ENCODE results near the gene MMP8. TPM values are rescaled to one million over a fixed set of nuclear protein-coding genes. Genes with fewer than 3 reads are reported as not detected.

The MMP8 gene
- total RNA-seq, 2 donors from 2014 or later, result 0.67 to 1.2 TPM

DNA sequence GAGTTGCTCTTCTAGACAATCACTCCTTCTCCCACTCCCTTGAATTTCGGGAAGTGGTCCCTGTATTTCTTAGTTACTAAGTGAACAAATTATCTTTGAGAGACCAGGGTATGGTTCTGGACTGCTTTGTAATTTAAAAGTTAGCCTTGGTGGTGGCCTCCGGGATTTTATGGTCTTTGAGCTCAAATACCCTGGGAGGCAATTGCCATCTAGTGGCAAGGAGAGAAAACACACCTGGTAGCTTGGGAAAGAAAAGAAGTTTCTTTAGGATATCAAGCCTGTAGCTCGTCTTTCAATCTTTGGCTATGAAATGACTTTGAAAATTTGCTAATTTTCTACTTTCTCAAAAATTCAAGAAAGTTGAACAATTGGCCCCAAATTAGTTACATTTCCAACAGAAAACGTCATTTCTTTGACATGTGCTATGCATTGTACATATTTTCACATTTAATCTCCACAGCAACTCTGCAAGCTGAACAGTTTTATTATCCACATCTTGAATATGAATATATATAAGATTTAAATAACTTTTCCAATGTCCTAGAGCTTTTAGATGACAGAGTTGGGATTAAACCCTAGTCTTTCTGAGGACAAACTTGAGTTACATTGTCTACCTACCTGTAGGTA lies 58.3 kb downstream of the MMP8 start:
- intact Hi-C loops (cut with DNase I), result no loop called here
- no peak for DNase-seq (ENCODE audit: low spot score)

DNA sequence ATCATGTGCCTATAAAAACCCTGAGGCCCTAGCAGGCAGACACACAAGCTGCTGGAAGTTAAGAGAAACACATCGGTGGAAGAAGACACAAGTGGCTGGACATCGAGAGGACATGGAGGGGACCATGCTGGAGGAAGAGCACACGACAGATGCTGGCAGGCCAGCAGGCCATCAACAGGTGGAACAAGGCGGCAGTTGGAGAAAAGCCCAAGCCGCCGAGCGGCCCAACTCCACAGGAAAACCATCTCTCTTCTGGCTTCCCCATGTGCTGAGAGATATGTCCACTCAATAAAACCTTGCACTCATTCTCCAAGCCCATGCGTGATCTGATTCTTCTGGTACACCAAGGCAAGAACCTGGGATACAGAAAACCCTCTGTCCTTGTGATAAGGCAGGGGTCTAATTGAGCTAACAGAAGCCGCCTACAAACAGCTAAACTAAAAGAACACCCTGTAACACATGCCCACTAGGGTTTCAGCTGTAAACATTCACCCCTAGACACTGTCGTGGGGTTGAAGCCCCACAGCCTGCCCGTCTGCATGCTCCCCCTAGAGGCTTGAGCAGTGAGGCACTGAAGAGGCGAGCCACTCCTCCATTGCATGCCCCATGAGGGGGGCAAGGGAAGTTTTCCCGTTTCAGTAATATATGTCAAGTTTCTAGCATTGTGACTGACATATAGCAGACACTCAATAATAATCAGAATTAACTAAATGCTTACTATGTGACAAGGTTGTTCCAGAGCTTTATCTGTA lies 60.6 kb downstream of the MMP8 start:
- no peak for DNase-seq (ENCODE audit: low spot score)
- intact Hi-C loops (cut with DNase I), result no loop called here

DNA sequence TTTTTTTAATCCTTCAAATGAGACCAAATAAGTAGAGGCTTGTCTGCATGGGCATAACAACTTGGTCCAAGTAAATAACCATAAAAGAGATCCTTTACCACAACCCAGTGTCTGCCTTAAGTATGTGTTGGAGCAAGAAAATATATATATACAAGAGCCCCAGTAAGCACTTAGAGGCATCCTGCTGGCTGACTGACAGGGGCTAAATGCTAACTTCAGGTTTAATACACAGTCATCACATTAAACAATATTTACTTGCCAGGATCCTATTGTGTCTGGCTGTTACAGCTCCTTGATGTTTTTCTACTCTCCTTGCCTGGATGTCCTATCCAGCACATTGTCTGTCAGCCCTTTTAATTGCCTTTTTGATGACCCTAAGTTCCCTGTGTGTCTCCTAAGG lies 62.1 kb downstream of the MMP8 start:
- DNase-seq (ENCODE audit: low spot score), result no peak
- intact Hi-C loops (cut with DNase I), result no loop called here

Other genes with a start within 250 kb of the MMP8 start
- not detected for gene MMP7, start 194.2 kb downstream of the MMP8 start, total RNA-seq
- not detected for gene MMP20, start 99.6 kb downstream of the MMP8 start, total RNA-seq
- gene MMP27, start 19.2 kb downstream of the MMP8 start, total RNA-seq, result under 1 TPM; 0.14 to 0.32 TPM
- gene MMP10, start 55.7 kb upstream of the MMP8 start, total RNA-seq, result not detected
- 1 to 10 TPM in 1 of 2 donors, under 1 TPM in 1; 0.46 to 1.4 TPM for gene MMP1, start 73.2 kb upstream of the MMP8 start, total RNA-seq
- gene MMP3, start 118.7 kb upstream of the MMP8 start, total RNA-seq, result under 1 TPM; 0.14 to 0.60 TPM
- not detected for gene MMP12, start 150.0 kb upstream of the MMP8 start, total RNA-seq
- not detected for gene MMP13, start 230.8 kb upstream of the MMP8 start, total RNA-seq

Data from posterior vena cava (tissue), 2 donors.